GM21529 (cell line): ENCODE results near the gene GNAT2.
A peak's percentile ranks its signal among the peaks of the same experiment; 100 is the strongest.

Experiments
- ATAC-seq: cut with Tn5 transposase; IDR thresholded peaks from one replicate; pipeline ENCODE4 v1.9.1; 2021; ENCODE audit not compliant: unreplicated experiment

Gene GNAT2

GRCh38 chr1:109642626-109643025 lies 23.2 kb upstream of the GNAT2 start:
- no peak for ATAC-seq

- ATAC-seq: no peak
Observed at GRCh38 chr1:109641861-109642260, 22.4 kb upstream of the GNAT2 start.

- no peak for ATAC-seq
Observed at GRCh38 chr1:109641078-109641740, 21.8 kb upstream of the GNAT2 start.

GRCh38 chr1:109640285-109640865 lies 21.0 kb upstream of the GNAT2 start:
- ATAC-seq: peak; percentile 58

- ATAC-seq: no peak
Observed at GRCh38 chr1:109639841-109640184, 20.4 kb upstream of the GNAT2 start.

GRCh38 chr1:109639063-109639840 lies 19.8 kb upstream of the GNAT2 start:
- no peak for ATAC-seq

- no peak for ATAC-seq
Observed at GRCh38 chr1:109637446-109637845, 18.0 kb upstream of the GNAT2 start.

GRCh38 chr1:109636201-109636952 lies 17.0 kb upstream of the GNAT2 start:
- ATAC-seq: no peak

GRCh38 chr1:109635862-109636200 lies 16.4 kb upstream of the GNAT2 start:
- ATAC-seq: no peak

- ATAC-seq: no peak
Observed at GRCh38 chr1:109634771-109635750, 15.6 kb upstream of the GNAT2 start.

- no peak for ATAC-seq
Observed at GRCh38 chr1:109634292-109634691, 14.9 kb upstream of the GNAT2 start.

GRCh38 chr1:109632671-109633346 lies 13.4 kb upstream of the GNAT2 start:
- ATAC-seq: no peak

GRCh38 chr1:109631513-109632505 lies 12.4 kb upstream of the GNAT2 start:
- ATAC-seq: no peak

- no peak for ATAC-seq
Observed at GRCh38 chr1:109630898-109631512, 11.6 kb upstream of the GNAT2 start.

GRCh38 chr1:109630081-109630897 lies 10.9 kb upstream of the GNAT2 start:
- no peak for ATAC-seq

- ATAC-seq: no peak
Observed at GRCh38 chr1:109629372-109630030, 10.1 kb upstream of the GNAT2 start.
